ENCODE measurements around the gene TTLL7. TPM values are rescaled to one million over a fixed set of nuclear protein-coding genes. Genes with fewer than 3 reads are reported as not detected.

TTLL7 gene, protein sequence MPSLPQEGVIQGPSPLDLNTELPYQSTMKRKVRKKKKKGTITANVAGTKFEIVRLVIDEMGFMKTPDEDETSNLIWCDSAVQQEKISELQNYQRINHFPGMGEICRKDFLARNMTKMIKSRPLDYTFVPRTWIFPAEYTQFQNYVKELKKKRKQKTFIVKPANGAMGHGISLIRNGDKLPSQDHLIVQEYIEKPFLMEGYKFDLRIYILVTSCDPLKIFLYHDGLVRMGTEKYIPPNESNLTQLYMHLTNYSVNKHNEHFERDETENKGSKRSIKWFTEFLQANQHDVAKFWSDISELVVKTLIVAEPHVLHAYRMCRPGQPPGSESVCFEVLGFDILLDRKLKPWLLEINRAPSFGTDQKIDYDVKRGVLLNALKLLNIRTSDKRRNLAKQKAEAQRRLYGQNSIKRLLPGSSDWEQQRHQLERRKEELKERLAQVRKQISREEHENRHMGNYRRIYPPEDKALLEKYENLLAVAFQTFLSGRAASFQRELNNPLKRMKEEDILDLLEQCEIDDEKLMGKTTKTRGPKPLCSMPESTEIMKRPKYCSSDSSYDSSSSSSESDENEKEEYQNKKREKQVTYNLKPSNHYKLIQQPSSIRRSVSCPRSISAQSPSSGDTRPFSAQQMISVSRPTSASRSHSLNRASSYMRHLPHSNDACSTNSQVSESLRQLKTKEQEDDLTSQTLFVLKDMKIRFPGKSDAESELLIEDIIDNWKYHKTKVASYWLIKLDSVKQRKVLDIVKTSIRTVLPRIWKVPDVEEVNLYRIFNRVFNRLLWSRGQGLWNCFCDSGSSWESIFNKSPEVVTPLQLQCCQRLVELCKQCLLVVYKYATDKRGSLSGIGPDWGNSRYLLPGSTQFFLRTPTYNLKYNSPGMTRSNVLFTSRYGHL
- total RNA-seq: 3.5 TPM

- DNase-seq (ENCODE audit: low read depth in 2 of 3, low spot score in 2 of 3): peak in 2 of 3 donors; percentile 76 to 77
Measured at GRCh38 chr1:83998498-83999315, at the start of gene TTLL7. TTLL7 (minus strand) TSS chr1:83999132; CDS start chr1:83952211, 46,921 bp downstream.

GRCh38 chr1:84042461-84042860 lies 43.5 kb upstream of the TTLL7 start:
- DNase-seq (ENCODE audit: low read depth in 2 of 3, low spot score in 2 of 3): no peak

DNA sequence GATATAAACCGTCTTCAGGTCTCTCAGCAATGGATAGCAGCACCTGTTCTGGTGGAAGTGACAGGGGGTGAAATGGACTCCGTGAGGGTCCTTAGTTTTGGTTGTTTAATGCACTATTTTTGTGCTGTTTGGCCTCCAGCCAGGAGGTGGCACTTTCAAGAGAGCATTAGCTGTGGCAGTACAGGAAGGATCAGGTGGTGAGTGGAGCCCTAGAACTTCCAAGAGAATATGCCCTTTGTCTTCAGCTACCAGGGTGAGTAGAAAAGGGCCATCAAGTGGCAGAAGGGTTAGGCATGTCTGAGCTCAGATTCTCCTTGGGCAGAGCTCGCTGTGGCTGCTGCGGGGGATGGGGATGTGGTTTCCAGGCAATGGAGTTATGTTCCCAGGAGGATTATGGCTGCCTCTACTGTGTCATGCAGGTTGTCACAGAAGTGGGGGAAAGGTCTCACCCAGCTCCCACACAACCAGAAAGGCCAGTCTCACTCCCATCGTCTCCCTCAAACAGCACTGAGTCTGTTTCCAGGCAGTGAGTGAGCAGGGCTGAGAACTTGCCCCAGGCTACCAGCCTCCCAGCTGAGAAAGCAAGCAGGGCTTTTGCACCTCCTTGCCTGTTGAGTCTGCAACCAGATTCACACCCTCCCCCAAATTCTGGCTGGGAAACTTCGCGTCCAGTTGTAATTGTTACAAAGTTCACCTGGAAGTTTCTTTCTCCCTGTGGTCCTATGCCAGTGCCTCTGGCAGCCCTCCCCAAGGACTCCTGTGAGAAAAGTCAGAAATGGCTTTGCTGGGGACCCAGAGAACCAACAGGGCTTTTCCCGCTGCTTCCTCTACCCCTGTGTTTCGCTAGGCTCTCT lies 39.1 kb upstream of the TTLL7 start:
- DNase-seq (ENCODE audit: low read depth in 2 of 3, low spot score in 2 of 3): no peak

DNA sequence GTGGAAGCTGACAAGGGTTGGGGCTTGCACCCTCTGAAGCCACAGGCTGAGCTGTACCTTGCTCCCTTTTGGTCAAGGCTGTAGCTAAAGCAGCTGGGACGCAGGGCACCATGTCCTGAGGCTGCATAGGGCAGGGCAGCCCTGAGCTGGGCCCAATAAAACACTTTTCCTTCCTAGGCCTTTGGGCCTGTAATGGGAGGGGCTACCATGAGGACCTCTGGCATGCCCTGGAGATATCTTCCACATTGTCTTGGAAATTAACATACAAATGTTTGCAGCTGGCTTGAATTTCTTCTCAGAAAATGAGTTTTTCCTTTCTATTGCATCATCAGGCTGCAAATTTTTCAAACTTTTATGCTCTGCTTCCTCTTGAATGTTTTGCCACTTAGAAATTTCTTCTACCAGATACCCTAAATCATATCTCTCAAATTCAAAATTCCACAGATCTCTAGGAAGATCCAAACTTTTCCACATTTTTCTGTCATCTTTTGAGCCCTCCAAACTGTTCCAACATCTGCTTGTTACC lies 32.9 kb upstream of the TTLL7 start:
- DNase-seq (ENCODE audit: low read depth in 2 of 3, low spot score in 2 of 3): no peak

DNA sequence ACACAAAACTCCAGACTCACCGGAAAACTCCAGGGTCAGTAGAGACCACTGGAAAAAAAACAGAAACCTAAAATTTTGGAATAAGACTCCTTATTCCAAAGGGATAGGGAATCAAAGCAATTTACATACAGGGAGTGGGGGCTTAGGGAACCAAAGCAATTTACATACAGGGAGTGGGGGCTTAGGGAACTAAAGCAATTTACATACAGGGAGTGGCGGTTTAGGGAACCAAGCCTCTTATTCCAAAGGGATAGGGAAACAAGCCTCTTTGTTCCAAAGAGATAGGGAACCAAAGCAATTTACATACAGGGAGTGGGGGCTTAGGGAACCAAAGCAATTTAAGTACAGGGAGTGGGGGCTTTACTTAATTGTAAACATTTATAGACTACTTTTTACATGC lies 28.4 kb upstream of the TTLL7 start:
- no peak for DNase-seq (ENCODE audit: low read depth in 2 of 3, low spot score in 2 of 3)

DNA sequence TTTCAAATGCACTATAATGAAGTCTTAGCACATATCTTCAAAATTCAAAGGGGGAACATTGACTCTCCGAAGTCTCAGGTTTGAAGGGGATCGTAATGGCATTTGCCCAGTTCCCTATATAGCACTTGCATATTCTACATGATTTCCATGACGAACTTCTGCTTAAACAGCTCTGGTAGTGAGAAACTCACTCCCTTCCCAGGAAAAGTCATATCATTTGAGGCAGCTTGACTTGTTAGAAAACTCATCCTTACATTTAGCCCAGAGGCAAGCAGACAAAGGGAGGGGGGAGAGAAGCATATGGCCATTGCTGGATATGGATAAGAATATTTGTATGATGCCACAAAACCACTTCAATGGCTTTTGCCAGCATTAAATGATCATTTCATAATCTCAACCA lies 27.0 kb upstream of the TTLL7 start:
- DNase-seq (ENCODE audit: low read depth in 2 of 3, low spot score in 2 of 3): no peak

DNA sequence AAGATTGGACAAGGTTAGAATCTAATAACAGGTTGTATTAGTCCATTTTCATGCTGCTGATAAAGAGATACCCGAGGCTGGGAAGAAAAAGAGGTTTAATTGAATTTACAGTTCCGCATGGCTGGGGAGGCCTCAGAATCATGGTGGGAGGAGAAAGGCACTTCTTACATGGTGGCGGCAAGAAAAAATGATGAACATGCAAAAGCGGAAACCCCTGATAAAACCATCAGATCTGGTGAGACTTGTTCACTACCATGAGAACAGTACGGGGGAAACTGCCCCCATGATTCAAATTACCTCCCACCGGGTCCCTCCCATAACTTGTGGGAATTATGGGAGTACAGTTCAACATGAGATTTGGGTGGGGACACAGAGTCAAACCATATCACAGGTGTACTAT lies 22.9 kb upstream of the TTLL7 start:
- no peak for DNase-seq (ENCODE audit: low read depth in 2 of 3, low spot score in 2 of 3)

- DNase-seq (ENCODE audit: low read depth in 2 of 3, low spot score in 2 of 3): no peak
Measured at GRCh38 chr1:84020151-84020550, 21.2 kb upstream of the TTLL7 start.

- no peak for DNase-seq (ENCODE audit: low read depth in 2 of 3, low spot score in 2 of 3)
Measured at GRCh38 chr1:84019217-84019616, 20.3 kb upstream of the TTLL7 start.

DNA sequence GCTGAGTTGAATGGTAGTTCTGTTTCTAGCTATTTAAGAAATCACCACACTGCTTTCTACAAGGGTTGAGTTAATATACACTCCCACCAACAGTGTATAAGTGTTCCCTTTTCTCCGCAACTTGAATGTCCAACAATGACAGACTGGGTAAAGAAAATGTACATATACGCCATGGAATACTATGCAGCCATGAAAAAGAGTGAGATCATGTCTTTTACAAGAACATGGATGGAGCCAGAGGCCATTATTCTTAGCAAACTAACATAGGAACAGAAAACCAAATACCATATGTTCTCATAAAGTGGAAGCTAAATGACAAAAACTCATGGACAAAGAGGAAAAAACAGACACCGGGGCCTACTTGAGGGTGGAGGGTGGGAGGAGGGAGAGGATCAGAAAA lies 14.8 kb upstream of the TTLL7 start:
- DNase-seq (ENCODE audit: low read depth in 2 of 3, low spot score in 2 of 3): no peak

DNA sequence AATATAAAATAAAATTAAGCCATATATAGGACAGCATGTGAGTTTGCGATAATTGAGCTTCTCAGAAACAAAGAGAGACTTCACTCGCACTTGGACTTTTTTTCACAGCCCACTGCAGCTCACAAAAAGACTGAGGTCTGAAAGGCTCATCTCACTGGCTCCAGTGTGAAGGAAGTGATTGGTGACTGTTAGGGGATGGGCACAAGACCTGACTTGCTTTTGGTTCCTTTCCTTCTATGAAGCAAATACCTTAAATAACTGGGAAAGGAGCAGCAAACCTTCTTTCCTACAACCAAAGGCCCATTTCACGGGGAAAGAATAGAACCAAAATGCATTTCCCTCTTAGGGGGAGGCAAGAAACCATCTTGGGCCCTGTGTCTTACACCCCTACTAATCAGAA lies 13.1 kb upstream of the TTLL7 start:
- no peak for DNase-seq (ENCODE audit: low read depth in 2 of 3, low spot score in 2 of 3)

DNA sequence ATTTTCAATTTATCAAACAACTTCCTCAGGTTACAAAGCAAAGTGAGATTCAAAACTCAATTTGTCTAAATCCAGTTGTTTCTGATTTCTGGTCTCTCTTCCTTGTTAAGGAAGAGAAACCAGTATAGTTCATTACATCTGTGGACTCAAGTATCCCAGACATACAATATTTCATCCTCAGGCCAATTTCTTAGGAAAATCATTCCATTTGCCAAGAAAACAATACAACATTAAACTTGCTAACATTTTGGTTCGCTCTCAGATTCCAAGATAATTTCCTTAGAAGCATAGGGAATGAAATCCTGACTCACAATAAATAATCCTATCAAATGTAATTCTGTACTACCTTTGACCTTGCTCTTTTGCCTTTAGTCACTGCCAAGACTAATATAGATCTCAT lies 11.2 kb upstream of the TTLL7 start:
- DNase-seq (ENCODE audit: low read depth in 2 of 3, low spot score in 2 of 3): no peak

DNA sequence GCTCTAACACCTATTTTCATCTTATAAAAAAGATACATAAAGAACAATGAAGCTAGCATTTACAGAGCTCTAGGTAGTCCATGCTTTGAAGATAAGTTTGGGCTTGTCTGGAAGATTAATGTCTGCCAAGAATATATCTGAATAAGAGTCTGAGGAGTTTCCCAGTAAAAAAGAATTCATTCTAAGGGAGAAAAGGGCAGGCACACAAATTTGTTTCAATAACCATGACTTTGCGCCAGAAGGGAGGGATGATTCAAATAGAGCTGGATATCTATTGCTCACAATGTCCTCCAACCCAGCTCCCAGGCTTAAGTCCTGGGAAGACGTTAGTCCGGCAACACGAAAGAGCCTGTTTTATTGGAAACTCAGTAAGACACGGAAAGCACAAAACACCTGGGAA lies 9.7 kb upstream of the TTLL7 start:
- no peak for DNase-seq (ENCODE audit: low read depth in 2 of 3, low spot score in 2 of 3)

- no peak for DNase-seq (ENCODE audit: low read depth in 2 of 3, low spot score in 2 of 3)
Measured at GRCh38 chr1:84006591-84006990, 7.7 kb upstream of the TTLL7 start.

GRCh38 chr1:84001501-84001900 lies 2.6 kb upstream of the TTLL7 start:
- no peak for DNase-seq (ENCODE audit: low read depth in 2 of 3, low spot score in 2 of 3)

- DNase-seq (ENCODE audit: low read depth in 2 of 3, low spot score in 2 of 3): no peak
Measured at GRCh38 chr1:84000954-84001495, 2.1 kb upstream of the TTLL7 start.

DNA sequence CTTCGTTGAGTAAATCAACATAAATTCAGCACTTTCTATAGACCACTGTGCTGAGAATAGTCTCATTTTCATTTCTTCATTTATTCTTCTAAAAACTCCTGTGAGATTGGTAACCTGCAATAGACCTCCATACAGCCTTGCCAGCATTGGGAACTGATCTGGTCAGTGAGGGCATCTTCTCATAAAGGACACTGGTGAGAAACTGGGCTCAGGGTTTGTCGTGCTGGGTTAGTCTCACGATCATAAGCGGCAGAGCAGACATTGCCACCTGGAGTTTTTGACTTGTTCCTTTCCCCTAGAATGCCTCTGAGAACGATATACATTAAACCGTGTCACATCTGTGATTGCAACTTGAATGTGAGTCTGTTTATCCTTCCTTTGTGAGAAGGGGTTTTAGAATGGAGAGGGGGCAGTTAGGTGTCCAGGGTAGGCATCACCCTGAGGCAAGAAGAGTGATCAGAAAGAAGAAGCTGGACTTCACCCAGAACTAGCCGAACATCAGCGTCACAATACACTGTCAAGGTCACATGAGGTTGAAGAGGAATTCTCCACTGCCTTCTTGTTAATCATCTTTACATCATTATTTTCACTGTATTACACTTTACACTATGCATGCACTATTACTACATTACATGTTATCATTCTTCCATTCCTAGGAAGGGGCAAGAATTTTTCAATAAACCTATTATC lies 1.4 kb upstream of the TTLL7 start:
- no peak for DNase-seq (ENCODE audit: low read depth in 2 of 3, low spot score in 2 of 3)

- peak in 1 of 3 donors; percentile 73 for DNase-seq (ENCODE audit: low read depth in 2 of 3, low spot score in 2 of 3)
Measured at GRCh38 chr1:83999316-83999819, 436 bp upstream of the TTLL7 start.

GRCh38 chr1:83998205-83998497 lies 781 bp downstream of the TTLL7 start:
- DNase-seq (ENCODE audit: low read depth in 2 of 3, low spot score in 2 of 3): no peak
